Measurements from ENCODE around the gene ZCWPW2.

Gene ZCWPW2

GRCh38 chr3:28376424-28376823 is 27.9 kb downstream of the ZCWPW2 start:
- DNase-seq (ENCODE audit: low read depth) = peak; percentile 92

- no peak for DNase-seq (ENCODE audit: low read depth)
Measured at GRCh38 chr3:28386049-28386448, 37.5 kb downstream of the ZCWPW2 start.

DNA sequence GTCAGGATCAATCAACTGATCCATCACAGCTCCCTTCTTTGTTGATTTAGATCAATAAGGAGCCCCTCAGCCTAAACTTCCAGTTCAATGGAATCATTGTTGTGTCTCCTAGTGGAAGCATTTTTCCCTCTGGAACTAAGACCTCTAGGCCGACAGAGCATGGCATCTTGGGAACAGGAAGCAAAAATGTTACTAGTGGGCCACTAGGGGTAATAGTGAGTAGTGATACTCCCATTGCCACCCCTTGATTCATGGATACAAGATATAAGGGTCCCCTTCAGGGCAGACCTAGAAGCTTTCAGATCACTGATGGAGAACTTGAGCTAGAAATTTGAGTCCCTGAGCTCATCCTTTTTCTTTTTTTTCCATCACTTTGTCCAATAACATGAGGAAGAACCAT is 40.5 kb downstream of the ZCWPW2 start:
- no peak for DNase-seq (ENCODE audit: low read depth)

DNA sequence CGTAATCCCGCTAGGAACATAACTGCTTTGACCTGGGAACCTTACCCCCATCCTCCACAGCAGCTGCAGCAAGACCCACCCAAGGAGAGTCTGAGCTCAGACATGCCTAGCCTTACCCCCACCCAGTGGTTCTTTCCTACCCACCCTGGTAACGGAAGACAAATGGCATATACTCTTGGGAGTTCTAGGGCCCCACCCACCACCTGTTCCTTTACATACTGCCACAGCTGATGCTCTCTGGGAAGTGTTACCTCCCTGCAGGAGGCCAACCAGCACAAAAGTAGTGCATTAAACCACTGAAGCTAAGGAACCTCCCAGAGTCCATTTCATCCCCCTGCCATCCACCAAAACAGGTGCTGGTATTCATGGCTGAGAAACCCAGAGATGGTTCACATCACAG is 50.7 kb downstream of the ZCWPW2 start:
- no peak for DNase-seq (ENCODE audit: low read depth)

DNA sequence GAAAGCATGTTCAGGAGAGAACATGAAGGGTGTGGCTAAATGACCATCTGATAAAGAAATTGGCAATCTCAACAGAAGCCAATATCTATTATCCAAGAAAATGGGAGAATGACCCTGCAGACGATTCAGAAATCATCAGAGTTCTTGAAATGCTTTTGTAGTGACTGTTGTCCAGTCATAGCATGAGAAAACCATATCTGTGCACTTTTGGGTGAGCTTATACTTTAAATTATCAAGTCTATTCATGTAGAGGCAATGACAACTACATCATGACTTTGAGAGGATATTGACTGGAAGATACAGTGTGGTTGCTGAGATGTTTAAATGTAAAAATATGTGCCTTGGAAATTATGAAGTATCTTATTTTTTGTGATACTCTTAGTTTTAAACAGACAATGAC is 57.7 kb downstream of the ZCWPW2 start:
- DNase-seq (ENCODE audit: low read depth) = no peak

- no peak for DNase-seq (ENCODE audit: low read depth)
Measured at GRCh38 chr3:28449398-28449797, 100.9 kb downstream of the ZCWPW2 start.

GRCh38 chr3:28462866-28463265 is 114.3 kb downstream of the ZCWPW2 start:
- no peak for DNase-seq (ENCODE audit: low read depth)

- DNase-seq (ENCODE audit: low read depth) = no peak
Measured at GRCh38 chr3:28467414-28467813, 118.9 kb downstream of the ZCWPW2 start.

- DNase-seq (ENCODE audit: low read depth) = peak; percentile 29
Measured at GRCh38 chr3:28476194-28476593, 127.7 kb downstream of the ZCWPW2 start.

DNA sequence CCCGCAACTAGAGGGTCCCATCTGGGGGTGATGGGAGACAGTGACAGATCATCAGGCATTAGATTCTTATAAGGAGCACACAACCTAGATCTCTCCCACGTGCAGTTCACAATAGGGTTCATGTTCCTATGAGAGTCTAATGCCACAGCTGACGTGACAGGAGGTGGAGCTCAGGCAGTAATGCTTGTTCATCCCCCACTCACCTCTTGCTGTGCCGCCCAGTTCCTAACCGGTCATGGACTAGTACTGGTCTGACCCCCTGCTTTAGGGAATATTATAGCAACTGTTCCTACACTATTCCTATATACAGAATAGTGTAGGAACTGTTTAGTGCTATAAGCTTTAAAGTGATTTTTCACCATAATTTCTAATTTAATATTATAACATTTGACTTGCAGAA is 128.2 kb downstream of the ZCWPW2 start:
- DNase-seq (ENCODE audit: low read depth) = no peak

DNA sequence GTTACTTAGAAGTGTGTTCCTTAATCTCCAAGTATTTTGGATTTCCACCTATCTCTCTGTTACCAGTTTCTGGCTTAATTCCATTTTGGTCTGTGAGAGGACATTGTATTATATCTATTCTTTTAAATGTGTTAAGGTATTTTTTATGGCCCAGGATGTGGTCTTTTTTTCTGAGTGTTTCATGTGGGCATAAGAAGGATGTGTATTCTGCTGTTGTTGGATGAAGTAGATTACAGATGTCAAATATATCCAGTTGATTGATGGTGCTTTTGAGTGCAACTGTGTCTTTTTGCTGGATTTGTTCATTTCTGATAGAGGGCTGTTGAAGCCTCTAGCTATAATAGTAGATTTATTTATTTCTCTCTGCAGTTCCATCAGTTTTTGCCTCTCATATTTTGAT is 136.6 kb downstream of the ZCWPW2 start:
- DNase-seq (ENCODE audit: low read depth) = no peak

DNA sequence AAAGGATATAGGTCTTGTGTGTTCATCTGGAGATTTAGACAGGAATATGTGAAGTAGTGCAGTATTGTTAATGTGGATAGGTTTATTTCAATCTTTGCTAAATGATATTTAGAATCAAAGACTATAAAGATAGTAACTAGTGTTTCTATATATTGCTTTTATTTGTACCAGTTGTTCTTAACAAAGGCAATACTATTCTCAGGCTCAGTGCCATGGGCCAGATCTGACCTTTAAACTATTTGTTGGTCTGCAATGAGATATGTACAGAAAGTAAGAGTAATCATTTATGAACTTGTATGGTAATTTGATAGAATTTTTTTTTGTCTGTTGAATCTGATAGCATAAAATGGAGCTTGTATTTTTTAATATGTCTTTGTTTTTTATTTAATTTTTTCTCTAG is 146.8 kb downstream of the ZCWPW2 start:
- DNase-seq (ENCODE audit: low read depth) = no peak

DNA sequence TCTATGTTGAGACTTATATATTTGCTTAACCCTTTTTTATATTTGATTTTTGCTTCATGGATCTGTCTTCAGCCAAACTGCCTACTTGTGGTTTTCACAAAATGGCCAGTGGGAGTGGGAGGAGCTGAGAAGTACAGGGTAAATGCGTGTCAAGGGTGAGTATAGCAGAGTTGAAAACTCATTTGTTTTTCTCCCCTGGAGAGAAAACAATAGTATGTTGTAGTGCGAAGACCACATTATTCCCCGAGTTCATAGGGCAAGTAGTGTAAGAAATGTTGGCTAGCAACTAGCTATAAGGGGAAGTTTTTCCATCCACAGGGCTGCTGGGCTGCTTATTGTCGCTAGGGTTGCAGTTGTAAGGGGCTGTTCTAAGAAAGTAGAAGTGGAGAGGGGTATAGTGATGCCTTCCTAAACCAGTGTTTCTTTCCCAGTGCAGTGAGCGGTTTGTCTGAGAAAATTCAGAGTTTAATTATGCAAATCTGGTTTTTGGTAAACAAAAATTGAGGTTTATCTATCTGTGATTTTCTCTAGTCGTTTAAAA is 153.9 kb downstream of the ZCWPW2 start:
- DNase-seq (ENCODE audit: low read depth) = no peak

DNA sequence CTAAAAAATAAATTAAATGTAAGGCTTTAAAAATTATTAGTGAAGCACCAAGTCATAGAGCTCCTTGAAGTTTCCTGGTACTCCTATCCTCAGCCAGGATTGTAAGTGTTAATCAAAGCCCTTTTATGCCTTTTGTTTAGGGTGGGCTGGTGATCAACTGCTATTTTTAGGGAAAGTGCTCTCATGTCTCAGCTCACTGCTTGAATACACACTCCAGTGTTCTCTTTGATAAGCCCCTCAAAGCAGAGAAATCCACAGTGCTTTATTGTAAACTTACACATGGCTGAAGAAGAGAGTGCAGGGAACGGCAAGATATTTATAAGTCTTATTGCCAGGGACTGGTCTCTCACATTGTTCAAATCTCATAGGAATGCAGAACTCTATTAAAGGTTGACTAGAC is 156.5 kb downstream of the ZCWPW2 start:
- no peak for DNase-seq (ENCODE audit: low read depth)

DNA sequence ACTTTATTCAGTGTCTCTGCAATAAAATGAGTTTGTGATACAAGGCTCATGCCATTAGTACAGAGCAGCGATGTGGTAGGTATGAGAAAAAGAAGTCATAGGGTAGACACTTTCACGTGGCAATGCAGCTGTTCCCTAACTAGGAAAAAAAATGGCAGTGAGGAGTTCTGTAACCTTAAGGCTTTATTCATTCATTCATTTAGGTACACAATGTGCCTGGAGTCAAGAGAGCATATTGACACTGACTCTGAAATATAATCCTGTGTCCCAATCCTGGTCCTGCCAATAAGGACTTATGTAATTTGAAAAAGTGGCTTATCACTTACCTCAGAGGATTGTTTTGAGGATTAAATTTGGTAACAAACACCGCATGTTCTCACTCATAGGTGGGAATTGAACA is 173.1 kb downstream of the ZCWPW2 start:
- DNase-seq (ENCODE audit: low read depth) = no peak

DNA sequence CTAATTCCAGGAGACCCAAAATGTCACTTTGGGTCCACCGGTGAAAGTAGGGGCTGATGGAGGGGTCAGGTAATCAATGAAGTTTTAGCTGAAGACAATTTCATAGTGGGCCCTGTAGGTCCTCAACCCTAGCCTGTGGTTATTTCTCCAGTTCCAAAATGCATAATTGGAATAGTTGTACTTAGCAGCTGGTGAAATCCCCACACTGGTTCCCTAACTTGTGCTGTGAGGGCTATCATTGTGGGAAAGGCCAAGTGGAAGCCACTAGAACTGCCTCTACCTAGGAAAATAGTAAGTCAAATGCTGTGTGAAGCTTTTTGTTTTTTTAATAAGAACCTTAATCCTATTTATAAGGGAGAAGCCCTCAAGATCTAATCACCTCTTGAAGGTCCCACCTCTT is 193.8 kb downstream of the ZCWPW2 start:
- no peak for DNase-seq (ENCODE audit: low read depth)

GRCh38 chr3:28544236-28544635 is 195.7 kb downstream of the ZCWPW2 start:
- no peak for DNase-seq (ENCODE audit: low read depth)

DNA sequence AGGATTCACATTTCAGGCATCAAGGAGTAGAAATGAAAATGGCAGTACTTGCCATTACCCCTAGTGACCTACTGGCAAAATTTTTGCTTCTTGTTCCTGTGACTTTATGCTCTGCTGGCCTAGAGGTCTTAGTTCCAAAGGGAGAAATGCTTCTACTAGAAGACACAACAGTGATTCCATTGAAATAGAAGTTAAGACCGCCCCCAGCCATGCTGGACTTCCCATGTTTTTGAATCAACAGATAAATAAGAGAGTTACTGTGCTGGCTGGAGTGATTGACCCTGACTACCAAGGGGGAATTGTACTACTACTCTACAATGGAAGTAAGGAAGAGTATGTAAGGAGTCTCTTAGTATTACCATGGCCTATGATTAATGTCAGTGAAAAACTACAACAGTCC is 196.3 kb downstream of the ZCWPW2 start:
- no peak for DNase-seq (ENCODE audit: low read depth)

DNA sequence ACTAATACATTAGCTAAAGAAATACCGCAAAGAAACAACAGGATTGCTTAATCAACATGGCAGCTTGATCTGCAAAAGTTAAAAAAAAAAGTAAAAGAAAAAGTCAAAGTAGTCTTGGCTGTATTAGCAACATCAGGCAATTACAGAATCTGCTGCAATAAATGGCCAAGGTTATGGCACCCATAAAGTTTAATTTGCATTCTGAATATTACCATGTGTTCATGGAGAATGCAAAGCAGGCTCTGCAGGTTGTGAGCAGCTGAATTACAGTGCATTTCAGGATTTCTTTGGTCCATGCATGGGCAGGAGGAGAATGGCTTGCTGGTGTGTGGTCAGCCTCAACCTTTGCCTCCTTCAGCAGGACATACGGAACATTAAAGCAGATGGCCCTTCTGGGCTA is 199.2 kb downstream of the ZCWPW2 start:
- no peak for DNase-seq (ENCODE audit: low read depth)

GRCh38 chr3:28553175-28553574 is 204.7 kb downstream of the ZCWPW2 start:
- DNase-seq (ENCODE audit: low read depth) = no peak

DNA sequence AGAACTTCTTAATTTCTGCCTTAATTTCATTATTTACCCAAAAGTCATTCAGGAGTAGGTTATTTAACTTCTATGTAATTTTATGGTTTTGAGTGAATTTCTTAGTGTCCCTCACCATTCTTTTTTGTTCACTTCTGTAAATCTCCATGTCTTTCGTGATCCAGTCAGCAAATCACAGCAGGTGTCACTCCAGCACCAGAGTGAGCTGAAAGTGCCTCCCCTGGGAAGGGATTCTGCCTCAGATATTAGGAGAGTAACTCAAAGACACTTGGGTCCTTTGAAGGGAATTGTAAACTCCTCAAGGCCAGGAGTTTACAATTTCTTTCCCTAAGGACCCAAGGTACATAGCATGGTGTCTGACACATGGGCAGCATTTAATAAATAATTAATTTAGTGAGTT is 207.7 kb downstream of the ZCWPW2 start:
- no peak for DNase-seq (ENCODE audit: low read depth)

DNA sequence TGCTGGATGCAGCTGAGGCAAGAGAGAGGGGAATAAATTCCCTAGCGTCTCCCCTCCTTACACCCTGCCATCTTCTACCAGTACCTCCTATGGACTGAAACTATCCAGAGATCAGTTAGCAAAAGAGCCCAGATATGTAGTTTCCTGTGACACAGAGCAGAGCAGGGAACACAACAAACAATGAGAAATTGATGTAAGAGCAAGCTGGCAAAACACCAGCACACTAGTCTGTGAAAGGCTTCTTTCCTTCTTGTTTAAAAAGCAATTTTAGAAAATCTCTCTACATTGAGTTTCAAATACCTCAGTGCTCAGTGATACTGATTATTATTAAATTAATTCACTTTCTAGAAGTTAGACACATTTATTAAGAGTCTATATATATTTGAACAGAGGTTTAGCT is 215.7 kb downstream of the ZCWPW2 start:
- DNase-seq (ENCODE audit: low read depth) = no peak

DNA sequence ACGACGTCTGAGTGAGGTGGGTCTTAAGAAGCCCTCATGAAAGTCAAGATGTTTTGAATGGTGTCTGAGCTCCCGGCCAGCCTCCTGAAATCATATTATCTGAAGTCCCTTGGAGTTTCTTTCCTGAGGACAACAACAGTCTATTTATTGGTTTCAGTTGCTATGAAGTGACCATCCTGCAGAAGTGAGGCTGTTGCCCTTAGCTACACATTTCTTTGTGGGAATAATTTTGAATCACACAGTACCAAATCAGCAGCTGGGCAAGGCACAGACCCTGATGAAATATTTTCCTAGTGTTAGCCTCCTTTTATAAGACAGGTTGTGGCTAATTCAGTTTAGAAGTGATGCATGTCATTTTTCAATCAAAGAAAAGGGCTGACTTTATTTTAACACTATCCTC is 220.8 kb downstream of the ZCWPW2 start:
- DNase-seq (ENCODE audit: low read depth) = no peak

GRCh38 chr3:28574036-28574435 is 225.5 kb downstream of the ZCWPW2 start:
- DNase-seq (ENCODE audit: low read depth) = no peak
